Choroid plexus epithelial cell (primary cell): ENCODE measurements around the gene IFI6.
A peak's percentile ranks its signal among the peaks of the same experiment; 100 is the strongest.
"Not testable (repeated sequence)": the region's sequence is repeated elsewhere in the genome, so short reads cannot be mapped to it uniquely, and the experiment has no call there.

Experiments used
- DNase-seq: peaks from one replicate; pipeline ENCODE4 v3.0.0-alpha.2; 2010; ENCODE audit warnings: low read depth
- H3K4me3 ChIP-seq: 2 replicates; pipeline ENCODE4 v1.5.1; 2011; ENCODE audit warnings: low read depth, mild to moderate bottlenecking, control low read depth, low read length, moderate library complexity
- CTCF ChIP-seq: conservative IDR thresholded peaks from 2 replicates; pipeline ENCODE4 v1.5.1; 2011; ENCODE audit warnings: low read depth, mild to moderate bottlenecking, control low read depth, inconsistent platforms, low read length, moderate library complexity

The IFI6 gene

DNA sequence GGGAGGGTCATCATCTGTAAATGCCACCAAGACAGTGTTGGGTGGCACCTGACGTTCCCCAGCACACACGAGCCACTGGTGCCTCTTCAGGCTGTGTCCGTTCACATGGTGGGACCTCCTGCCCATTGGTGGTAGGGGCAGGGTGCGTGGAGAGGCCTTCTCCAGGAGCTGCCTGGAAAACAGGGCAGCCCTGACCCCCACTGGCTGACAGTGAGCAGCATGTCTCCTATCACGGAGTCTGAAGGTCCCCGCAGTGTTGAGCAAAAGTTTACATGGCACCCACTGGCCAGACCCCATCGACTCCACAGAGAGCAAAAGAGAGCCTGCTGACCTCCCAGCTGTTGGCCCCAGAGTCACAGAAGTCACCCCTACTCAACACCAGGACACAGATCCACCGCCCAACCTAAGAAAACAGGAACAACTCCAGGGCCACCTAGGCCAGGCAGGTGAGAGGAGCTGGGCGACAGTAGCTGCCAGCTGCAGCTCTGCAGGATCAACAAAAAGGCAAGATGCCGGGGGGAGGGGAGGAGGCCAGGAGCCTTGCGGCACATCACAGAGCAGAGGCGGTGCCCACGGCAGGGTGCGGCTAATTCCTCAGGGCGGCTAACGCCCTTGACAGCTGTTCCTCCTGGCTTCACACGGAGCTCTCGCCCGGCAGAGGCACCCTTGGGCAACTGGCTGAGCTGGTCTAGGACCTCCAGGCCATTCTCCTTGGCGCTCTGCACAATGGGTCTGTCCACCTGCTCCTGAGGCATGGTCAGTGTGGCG is 14.4 kb upstream of the IFI6 start:
- no peak for DNase-seq
- TF ChIP-seq CTCF, result no peak
- H3K4me3 ChIP-seq, result no peak overlapping the region

DNA sequence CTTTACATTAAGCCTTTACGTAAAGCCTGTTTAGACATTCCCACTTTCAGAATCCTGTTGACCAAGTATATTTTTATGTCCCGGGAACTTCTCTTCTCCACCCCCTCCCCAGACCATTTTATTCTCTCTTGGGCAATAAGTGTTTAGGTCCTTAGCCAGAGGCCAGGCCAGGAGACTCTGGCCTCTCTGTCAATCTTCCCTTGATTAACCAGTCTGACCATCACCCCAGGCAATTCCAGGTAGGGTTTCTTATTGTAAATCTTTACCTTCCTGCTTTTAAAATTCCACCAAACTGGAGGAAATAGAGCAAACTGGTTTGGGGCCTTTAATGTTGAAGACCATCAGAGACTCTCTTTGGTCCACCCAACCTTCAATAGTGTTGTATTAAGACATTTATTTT is 12.2 kb upstream of the IFI6 start:
- DNase-seq, result no peak
- TF ChIP-seq CTCF, result no peak
- no peak overlapping the region for H3K4me3 ChIP-seq

- no peak for DNase-seq
- H3K4me3 ChIP-seq, result no peak overlapping the region
- no peak for TF ChIP-seq CTCF
These were observed 10.5 kb upstream of the IFI6 start for GRCh38 chr1:27682351-27682944.

DNA sequence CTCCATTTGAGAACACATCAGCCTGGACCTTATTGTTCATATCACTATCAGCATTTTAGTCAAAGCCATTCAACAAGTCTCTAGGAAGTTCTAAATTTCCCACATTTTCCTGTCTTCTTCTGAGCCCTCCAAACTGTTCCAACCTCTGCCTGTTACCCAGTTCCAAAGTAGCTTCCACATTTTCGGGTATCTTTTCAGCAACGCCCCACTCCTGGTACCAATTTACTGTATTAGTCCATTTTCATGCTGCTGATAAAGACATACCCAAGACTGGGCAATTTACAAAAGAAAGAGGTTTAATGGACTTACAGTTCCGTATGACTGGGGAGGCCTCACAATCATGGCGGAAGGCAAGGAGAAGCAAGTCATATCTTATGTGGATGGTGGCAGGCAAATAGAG is 9.6 kb upstream of the IFI6 start:
- H3K4me3 ChIP-seq, DNase-seq: not testable (repeated sequence)

DNA sequence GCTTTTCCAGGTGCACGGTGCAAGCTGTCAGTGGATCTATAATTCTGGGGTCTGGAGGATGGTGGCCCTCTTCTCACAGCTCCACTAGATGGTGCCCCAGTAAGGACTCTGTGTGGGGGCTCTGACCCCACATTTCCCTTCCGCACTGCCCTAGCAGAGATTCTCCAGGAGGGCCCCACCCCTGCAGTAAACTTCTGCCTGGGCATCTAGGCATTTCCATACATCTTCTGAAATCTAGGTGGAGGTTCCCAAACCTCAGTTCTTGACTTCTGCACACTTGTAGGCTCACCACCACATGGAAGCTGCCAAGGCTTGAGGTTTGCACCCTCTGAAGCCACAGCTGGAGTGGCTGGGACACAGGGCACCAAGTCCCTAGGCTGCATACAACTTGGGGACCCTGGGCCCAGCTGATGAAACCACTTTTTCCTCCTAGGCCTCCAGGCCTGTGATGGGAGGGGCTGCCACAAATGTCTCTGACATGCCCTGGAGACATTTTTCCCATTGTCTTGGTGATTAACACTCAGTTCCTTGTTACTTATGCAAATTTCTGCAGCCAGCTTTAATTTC is 8.3 kb upstream of the IFI6 start:
- DNase-seq, H3K4me3 ChIP-seq: not testable (repeated sequence)

DNA sequence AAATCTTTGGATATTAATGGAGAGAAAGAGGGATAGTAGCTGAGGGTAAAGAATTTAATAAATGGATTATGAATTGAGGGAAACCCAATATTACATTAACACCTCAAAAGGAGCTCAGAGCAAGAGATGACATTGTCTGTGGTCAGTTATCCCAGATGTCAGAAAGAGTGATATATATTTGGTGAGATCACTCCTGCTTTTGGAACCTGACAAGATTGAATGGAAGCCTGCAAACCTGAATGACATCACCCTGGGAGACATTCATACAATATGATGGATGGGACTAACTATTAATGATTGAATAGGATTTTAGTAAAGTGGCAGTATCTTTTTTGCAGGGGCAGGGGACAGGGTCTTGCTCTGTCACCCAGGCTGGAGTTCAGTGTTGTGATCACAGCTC is 6.8 kb upstream of the IFI6 start:
- no peak for DNase-seq
- TF ChIP-seq CTCF, result no peak
- no peak overlapping the region for H3K4me3 ChIP-seq

GRCh38 chr1:27676410-27676809 is 4.4 kb upstream of the IFI6 start:
- no peak for TF ChIP-seq CTCF
- no peak overlapping the region for H3K4me3 ChIP-seq
- DNase-seq, result no peak

DNA sequence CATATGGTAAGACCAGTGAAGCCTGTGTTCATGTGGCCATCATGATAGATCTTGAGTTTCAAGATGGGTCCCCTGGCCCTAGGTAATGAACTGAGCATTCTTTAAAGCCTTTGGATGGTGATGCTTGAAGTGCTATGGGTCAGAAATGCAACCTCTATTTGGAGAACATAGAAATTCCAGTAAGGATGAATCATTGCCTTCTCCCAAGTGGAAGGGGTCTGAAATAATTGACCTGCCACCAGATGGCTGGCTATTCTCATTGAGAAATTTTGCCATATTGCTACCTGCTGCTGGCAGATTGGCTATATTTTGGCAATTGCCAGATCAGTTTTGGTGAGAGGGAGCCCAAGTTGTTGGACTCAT is 739 bp upstream of the IFI6 start:
- no peak for TF ChIP-seq CTCF
- peak; percentile 68 for DNase-seq
- no peak overlapping the region for H3K4me3 ChIP-seq
